CD4-positive, alpha-beta T cell treated with Interleukin-4 for 1 hour (primary cell): ENCODE data around the gene MAPK8IP3.
"Not testable (repeated sequence)": the region's sequence is repeated elsewhere in the genome, so short reads cannot be mapped to it uniquely, and the experiment has no call there.

Experiments used
- DNase-seq, 2 donors: peaks; one replicate each; pipeline ENCODE4 v3.0.0-alpha.2; 2020 to 2022

The MAPK8IP3 gene

DNA sequence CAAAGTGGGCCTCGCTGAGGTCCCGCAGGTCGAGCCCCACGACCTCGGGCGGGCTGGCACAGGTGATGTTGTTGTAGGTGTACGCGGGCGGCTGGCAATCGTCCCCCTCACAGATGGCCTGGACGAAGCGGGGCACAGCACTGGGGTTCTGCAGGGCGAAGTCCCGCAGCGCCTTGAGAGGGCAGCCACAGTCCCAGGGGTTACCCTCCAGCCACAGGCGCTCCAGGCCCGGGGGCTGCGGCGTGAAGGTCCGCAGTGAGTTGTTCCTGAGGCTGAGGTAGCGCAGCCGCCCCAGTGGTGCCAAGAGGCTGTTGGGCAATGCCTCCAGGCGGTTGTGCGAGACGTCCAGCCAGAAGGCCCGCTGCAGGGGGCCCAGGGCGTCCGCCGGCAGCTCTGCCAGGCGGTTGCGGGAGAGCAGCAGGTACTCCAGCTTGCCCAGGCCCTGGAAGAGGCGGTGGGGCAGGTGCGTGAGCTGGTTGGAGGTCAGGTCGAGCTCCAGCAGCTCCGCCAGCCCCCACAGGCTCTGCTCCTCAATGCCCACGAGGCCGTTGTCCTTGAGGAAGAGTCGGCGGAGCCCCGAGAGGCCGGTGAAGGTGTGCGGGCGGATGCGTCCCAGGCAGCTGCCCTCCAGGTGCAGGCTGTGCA, 84.7 kb downstream of the MAPK8IP3 start:
- DNase-seq: no peak

DNA sequence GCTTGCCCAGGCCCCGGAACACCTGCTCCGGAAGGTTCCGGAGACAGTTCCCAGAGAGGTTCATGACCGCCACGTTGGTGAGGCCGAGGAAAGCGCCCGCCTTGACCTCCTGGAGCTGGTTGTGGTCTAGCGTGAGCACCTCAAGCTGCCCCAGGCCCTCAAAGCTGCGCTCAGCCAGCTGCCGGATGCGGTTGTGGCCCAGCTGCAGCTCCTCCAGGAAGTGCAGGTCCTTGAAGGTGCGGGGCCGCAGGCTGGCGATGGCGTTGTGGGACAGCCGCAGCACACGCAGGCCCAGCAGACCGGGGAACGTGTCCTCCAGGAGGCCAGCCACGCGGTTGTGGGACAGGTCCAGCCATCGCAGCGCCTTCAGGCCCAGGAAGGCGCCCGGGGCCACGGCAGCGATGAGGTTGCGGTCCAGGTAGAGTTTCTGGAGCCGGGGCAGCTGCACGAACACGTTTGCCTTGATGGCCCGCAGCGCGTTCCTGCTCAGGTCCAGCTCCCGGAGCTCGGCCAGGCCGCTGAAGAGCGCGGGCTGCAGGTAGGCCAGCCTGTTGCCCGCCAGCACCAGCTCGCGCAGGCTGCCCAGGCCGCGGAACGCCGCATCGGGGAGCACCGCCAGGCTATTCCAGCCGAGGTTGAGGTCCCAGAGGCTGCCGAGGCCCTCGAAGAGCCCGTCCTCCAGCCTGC, 85.4 kb downstream of the MAPK8IP3 start:
- DNase-seq: no peak

- DNase-seq: no peak
Measured at GRCh38 chr16:1791943-1792812, 86.2 kb downstream of the MAPK8IP3 start.

GRCh38 chr16:1792836-1793577, 87.0 kb downstream of the MAPK8IP3 start:
- no peak for DNase-seq

DNA sequence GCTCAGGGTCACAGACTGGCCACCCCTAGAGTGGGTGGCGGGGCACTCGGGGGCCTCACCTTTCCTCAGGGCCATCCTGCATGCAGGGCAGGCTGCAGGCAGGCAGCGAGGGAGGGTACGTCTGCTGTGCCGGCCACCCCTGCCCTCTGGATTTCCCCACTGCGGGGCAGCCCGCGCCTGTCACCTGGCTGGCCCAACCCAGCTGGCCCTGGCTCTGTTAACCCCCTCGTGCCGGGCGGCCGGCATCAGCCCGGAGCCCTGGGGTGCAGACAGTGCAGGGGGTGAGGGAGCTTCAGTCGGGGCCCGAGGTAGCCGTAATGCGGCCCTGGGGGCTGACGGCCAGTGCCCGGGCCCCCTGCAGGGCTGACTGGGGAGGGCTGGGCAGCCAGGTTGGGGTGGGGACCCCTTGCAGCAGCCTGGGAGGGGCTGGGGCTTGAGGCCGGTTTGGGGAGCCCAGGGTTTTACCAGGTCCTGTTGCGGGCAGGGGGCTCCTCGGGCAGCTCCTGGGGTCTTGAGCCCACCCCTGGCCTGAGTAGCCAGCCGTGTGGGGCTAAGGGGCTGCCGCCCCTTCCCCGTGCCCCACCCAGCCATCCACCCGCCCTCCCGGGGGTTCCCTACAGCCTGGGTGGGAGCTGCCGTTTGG, 87.7 kb downstream of the MAPK8IP3 start, which contains the start of gene IGFALS:
IGFALS (minus strand) TSS at position 128 of the 643 bp plus-strand sequence; CDS start at position 75, 53 bp downstream.
- no peak for DNase-seq

GRCh38 chr16:1794221-1794871, 88.4 kb downstream of the MAPK8IP3 start:
- DNase-seq: no peak

DNA sequence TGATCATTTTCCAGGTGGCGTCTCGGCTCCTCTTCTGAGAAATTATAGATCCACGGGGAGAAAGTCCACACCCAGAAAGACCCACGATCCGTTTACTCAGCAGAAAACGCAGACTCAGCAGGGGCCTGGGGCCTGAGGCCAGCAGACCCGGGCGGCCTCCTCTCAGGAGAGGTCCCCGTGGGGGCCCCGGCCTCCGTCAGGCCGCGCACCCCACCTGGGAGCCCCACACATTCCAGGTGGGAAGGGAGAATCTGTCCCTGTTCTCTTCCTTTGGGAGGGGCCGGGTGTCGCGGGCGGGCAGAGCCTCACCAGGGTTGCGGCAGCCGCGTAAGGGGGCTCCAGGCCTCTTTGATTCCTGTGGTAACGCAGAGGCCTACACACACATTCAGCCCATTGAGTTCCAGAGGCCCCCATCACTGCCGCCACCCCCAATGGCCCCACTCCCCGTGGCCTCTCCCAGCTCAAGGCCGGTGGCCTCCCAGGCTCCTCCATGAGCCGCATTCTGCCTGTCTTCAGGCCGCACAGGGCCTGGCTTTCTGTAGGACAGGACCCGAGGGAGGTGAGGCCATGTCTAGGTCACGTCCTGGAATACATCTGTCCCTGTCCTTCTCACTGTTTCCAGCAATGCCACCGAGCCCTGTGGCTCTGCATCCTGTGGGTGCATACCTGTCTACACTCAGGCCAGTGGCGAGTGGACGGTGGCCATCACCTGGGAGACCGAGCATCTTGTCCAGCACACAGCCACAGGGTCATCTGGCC, 89.1 kb downstream of the MAPK8IP3 start:
- no peak for DNase-seq

- not testable (repeated sequence) for DNase-seq
Measured at GRCh38 chr16:1799263-1799662, 93.3 kb downstream of the MAPK8IP3 start.

GRCh38 chr16:1800701-1801100, 94.7 kb downstream of the MAPK8IP3 start:
- no peak for DNase-seq

DNA sequence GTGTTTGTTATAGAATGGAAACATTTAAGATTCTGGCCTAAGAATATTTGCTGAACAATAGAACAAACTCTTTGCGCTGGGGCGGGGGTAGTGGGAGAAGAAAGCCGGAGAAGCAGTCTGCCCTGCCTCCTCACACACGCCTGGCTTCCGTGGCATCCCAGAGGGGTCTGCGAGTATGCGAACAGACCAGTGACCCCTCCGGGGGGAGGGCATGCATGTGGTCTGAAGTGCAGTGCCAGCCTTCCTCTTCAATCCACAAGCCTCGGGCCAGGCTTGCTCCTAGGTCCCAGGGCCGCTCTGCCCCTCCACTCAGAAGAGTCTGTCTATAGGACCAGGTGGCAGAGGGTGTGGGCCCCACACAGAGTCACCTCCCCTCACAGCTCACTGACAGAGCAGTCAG, 101.6 kb downstream of the MAPK8IP3 start:
- DNase-seq: no peak

- no peak for DNase-seq
Measured at GRCh38 chr16:1808691-1809090, 102.7 kb downstream of the MAPK8IP3 start.

DNA sequence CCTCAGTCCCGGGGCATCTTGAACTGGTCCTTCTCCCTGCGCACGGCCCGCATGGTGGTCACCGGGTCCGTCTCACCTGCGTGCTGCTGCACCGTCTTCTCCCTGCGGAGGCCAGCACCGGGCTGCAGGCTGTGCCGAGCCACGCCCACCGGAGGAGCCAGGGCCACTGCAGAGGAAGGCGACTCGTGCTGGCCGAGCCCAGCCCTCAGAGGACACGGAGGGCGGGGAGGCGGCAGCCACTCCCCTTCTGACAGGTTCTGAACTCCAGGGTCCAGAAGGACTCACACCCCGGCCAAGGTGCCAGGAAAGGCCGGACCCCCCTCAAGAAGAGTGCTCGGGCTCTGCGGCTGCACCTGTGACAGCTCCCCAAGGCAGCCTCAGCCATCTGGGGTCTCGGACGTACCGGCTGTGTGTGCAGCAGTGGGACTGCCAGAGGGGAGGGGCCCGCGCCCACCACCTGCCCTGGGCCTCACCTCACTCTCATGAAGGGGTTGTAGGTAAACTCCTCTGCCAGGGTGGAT, 103.3 kb downstream of the MAPK8IP3 start:
- no peak for DNase-seq

- no peak for DNase-seq
Measured at GRCh38 chr16:1810106-1810505, 104.1 kb downstream of the MAPK8IP3 start.

DNA sequence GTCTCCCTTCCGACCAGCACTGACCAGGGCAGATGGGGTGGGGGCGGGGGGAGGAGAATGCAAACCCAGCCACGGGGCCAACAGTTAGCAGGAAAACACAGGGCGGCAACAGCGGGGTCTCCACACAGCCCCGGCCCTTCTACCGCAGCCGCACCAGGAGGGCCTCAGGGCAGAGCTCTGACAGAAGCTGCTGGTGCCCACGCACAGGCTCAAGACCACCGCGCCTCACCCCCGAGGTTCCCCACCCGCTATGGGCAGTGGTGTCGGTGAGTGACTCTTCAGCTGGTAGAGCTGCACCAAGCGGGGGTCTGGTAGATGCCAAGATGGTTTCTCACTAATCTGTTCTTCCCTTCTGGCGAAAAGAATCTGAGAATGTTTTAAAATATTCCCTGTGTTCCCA, 104.5 kb downstream of the MAPK8IP3 start:
- DNase-seq: no peak

DNA sequence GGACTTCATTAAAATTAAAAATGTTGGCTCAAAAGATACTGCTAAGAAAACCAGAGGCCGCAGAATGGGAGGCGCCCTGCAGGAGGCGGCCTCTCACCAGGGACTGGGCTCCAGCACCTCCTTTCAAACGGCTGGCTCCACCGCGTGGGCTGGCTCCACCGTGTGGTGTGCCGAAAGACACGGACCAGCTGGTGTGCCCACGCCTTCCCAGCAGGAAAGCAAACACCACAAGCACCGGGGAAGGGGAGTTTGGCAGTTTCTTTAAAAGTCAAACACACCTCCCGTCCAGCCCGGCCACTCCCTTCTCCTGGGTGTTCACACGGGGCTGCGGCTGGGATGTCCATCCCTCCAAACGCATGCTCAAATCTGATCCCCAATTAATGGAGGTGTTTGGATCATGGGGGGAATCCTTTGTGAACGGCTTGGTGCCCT, 106.8 kb downstream of the MAPK8IP3 start:
- DNase-seq: peak; percentile 39 to 40

- no peak for DNase-seq
Measured at GRCh38 chr16:1815461-1815860, 109.5 kb downstream of the MAPK8IP3 start.

DNA sequence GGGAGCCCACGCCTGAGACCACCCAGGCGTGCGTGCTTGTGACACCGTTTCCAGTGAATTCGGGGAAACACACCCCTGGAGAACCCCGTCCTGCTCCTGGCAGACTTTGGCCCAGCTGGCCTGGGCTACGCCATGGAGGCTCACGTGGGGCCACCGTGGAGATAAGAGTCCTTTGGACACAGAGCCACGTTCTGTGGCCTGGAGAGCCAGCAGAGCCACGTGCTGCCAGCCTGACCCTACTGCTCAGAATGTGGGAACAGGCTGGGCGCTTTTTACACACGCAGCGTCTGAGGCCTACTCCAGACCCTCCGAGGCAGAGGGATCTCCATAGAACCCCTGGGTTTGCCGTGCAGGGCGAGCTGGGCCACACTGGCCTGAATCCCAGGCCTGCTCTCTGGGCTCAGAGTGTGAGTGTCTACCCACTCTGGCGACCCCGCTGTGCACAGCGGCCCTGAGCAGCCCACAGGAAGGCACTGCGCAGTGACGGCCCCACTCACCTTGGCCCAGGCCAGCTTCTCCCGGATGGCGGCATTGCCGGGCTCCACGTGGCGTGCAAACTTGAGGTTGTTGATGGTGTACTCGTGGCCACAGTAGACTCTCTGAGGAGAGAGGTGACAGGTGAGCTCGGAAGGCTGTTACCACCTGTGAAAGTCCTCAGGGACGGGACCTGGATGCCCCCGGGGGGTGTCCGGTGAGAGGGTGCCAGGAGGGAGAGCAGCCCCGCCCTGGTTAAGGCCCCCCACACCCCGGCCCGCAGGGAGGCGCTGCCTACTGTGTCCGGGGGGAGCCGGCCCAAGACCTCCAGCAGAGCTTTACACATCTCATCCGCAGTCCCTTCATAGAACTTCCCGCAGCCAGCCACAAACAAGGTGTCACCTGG, 110.6 kb downstream of the MAPK8IP3 start:
- DNase-seq: no peak

- no peak for DNase-seq
Measured at GRCh38 chr16:1817276-1817589, 111.2 kb downstream of the MAPK8IP3 start.

- DNase-seq: no peak
Measured at GRCh38 chr16:1817716-1818115, 111.7 kb downstream of the MAPK8IP3 start.
